ENCODE measurements around the gene CITED4.

DNA sequence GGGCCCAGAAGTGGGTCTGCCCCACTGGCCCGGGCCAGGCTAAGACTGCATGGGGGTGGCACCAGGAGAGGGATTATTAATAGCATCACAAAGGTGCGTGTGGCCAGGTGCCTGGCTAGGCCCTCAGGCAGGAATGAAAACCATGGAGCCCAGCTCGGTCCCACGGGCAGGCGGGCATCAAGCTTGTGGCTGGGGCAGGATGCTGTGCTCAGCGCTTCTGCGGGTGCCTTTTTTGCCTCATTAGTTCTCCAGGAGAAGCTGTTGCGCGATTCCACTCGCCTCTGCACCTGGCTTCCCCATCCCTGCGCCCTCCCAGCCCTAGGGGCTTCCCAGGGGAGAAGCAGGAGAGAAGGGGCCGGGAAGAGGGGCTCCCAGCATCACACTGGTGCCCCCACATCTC, 39.3 kb downstream of the CITED4 start:
- TF ChIP-seq RAD21 (IDR thresholded peaks at IDR 0.05; ENCODE audit: low read depth) (no peak), TEAD4 (IDR thresholded peaks at IDR 0.05) (no peak), CEBPB (IDR thresholded peaks at IDR 0.05) (no peak), MAX (IDR thresholded peaks at IDR 0.05) (no peak), TCF12 (IDR thresholded peaks at IDR 0.05; ENCODE audit: low read depth) (no peak), NFIC (IDR thresholded peaks at IDR 0.05) (no peak), REST (IDR thresholded peaks at IDR 0.05; ENCODE audit: low read depth) (no peak), YY1 (IDR thresholded peaks at IDR 0.05; ENCODE audit: low read depth) (no peak), EP300 (IDR thresholded peaks at IDR 0.05; ENCODE audit: borderline replicate concordance) (no peak), EGR1 (IDR thresholded peaks at IDR 0.05) (no peak), FOXM1 (IDR thresholded peaks at IDR 0.05; ENCODE audit: borderline replicate concordance, low read depth) (no peak), CREB1 (IDR thresholded peaks at IDR 0.05; ENCODE audit: low read depth) (no peak)

All from Ishikawa (cell line).